Measurements from ENCODE around the gene LRRC56.

LRRC56 gene

GRCh38 chr11:496834-497564, 40.3 kb upstream of the LRRC56 start:
- Histone ChIP-seq H3K27ac (ENCODE audit: insufficient read depth in 1 of 2, low read depth in 1 of 2, low read length in 2 of 2, poor library complexity in 1 of 2, severe bottlenecking in 2 of 2) (no peak overlapping the region), H3K36me3 (ENCODE audit: control insufficient read depth in 4 of 4, insufficient read depth in 4 of 4, low read length in 3 of 4) (peaks cover 2 to 90% (median 61%) of the 10 kb centered on the region in 4 experiments)
- WGBS (ENCODE audit: insufficient coverage): 97% methylated on average over 34 of the region's 34 CpGs

DNA sequence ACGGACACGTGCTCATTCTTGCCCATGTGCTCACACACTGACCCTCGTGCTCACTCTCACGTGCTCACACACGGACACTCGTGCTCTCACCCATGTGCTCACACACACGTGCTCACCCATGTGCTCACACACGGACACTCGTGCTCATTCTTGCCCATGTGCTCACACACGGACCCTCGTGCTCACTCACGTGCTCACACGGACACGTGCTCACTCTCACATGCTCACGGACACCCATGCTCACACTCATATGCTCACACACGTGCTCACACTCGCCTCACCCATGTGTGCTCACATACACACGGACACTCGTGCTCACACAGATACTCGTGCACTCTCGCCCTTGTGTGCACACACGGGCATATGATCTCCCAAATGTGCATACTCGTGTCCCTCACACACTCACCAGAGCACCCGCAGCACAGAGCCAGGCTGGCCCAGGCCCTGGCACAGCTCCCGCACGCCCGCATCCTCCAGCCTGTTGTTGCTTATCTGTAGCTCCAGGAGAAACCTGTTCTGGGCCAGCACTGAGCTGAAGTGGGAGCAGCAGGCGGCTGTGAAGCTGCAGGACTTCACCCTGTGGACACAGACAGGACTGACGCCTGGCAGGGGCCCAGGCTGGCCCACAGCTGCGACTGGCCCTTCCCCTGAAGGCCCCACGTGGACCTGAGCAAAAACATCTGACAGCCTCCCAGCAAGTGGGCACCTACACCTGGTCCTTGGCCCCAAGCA, 39.6 kb upstream of the LRRC56 start:
- 97% methylated on average over 31 of the region's 31 CpGs for WGBS (ENCODE audit: insufficient coverage)
- no peak for DNase-seq
- ChIA-PET CTCF (interaction anchor here (1.1 to 1.4 kb wide), 2 partner anchors 18 to 21 kb away, joined by 5 to 6 read pairs; no protein-coding TSS in a partner anchor), POLR2A (interaction anchor here (1.3 kb wide), 1 partner anchor 9 kb away, joined by 5 read pairs; the partner anchor contains the start of gene RNH1)
- H3K27ac ChIP-seq (ENCODE audit: insufficient read depth in 1 of 2, low read depth in 1 of 2, low read length in 2 of 2, poor library complexity in 1 of 2, severe bottlenecking in 2 of 2): no peak overlapping the region
- no peaks in the 10 kb centered on the region for H3K4me1 ChIP-seq (ENCODE audit: control extremely low read depth in 1 of 4, control insufficient read depth in 4 of 4, insufficient read depth in 4 of 4, low read length in 3 of 4)
- peaks cover 2 to 88% (median 60%) of the 10 kb centered on the region in 4 experiments for H3K36me3 ChIP-seq (ENCODE audit: control insufficient read depth in 4 of 4, insufficient read depth in 4 of 4, low read length in 3 of 4)
- H3K4me3 ChIP-seq (ENCODE audit: control insufficient read depth in 1 of 7, extremely low read depth in 1 of 7, insufficient read depth in 4 of 7, low read depth in 2 of 7, low read length in 6 of 7): no peak overlapping the region
- H3K9me3 ChIP-seq (ENCODE audit: control extremely low read depth in 1 of 5, control insufficient read depth in 4 of 5, insufficient read depth in 2 of 5, low read depth in 1 of 5, low read length in 4 of 5): no peaks in the 10 kb centered on the region
- no peaks in the 10 kb centered on the region for H3K27me3 ChIP-seq (replicated peaks in 2 of 5; ENCODE audit: control insufficient read depth in 4 of 5, insufficient read depth in 5 of 5, low read length in 4 of 5)

More at GRCh38 chr11:496834-497564, 40.3 kb upstream of the LRRC56 start:
- Histone ChIP-seq H3K4me1 (ENCODE audit: control extremely low read depth in 1 of 4, control insufficient read depth in 4 of 4, insufficient read depth in 4 of 4, low read length in 3 of 4) (no peaks in the 10 kb centered on the region), H3K4me3 (ENCODE audit: control insufficient read depth in 1 of 7, extremely low read depth in 1 of 7, insufficient read depth in 4 of 7, low read depth in 2 of 7, low read length in 6 of 7) (no peak overlapping the region), H3K27me3 (replicated peaks in 2 of 5; ENCODE audit: control insufficient read depth in 4 of 5, insufficient read depth in 5 of 5, low read length in 4 of 5) (no peaks in the 10 kb centered on the region), H3K9me3 (ENCODE audit: control extremely low read depth in 1 of 5, control insufficient read depth in 4 of 5, insufficient read depth in 2 of 5, low read depth in 1 of 5, low read length in 4 of 5) (no peaks in the 10 kb centered on the region)
- DNase-seq: no peak
- ChIA-PET CTCF (no interaction called here), POLR2A (interaction anchor here (1.3 kb wide), 1 partner anchor 10 kb away, joined by 5 read pairs; the partner anchor contains the start of gene RNH1)

GRCh38 chr11:498297-499181, 38.8 kb upstream of the LRRC56 start:
- no peak for DNase-seq
- Histone ChIP-seq H3K27me3 (replicated peaks in 2 of 5; ENCODE audit: control insufficient read depth in 4 of 5, insufficient read depth in 5 of 5, low read length in 4 of 5) (no peaks in the 10 kb centered on the region), H3K27ac (ENCODE audit: insufficient read depth in 1 of 2, low read depth in 1 of 2, low read length in 2 of 2, poor library complexity in 1 of 2, severe bottlenecking in 2 of 2) (no peak overlapping the region), H3K9me3 (ENCODE audit: control extremely low read depth in 1 of 5, control insufficient read depth in 4 of 5, insufficient read depth in 2 of 5, low read depth in 1 of 5, low read length in 4 of 5) (no peaks in the 10 kb centered on the region), H3K4me1 (ENCODE audit: control extremely low read depth in 1 of 4, control insufficient read depth in 4 of 4, insufficient read depth in 4 of 4, low read length in 3 of 4) (peaks cover 0 to 4% (median 2%) of the 10 kb centered on the region in 4 experiments), H3K4me3 (ENCODE audit: control insufficient read depth in 1 of 7, extremely low read depth in 1 of 7, insufficient read depth in 4 of 7, low read depth in 2 of 7, low read length in 6 of 7) (no peak overlapping the region), H3K36me3 (ENCODE audit: control insufficient read depth in 4 of 4, insufficient read depth in 4 of 4, low read length in 3 of 4) (peaks cover 2 to 83% (median 57%) of the 10 kb centered on the region in 4 experiments)
- POLR2A ChIA-PET: interaction anchor here (1.3 kb wide), 1 partner anchor 8 kb away, joined by 5 read pairs; the partner anchor contains the start of gene RNH1
- WGBS (ENCODE audit: insufficient coverage): 97% methylated on average over 33 of the region's 39 CpGs
- CTCF ChIA-PET: interaction anchor here (1.0 to 1.4 kb wide), 3 partner anchors 17 to 33 kb away, joined by 3 to 6 read pairs (median 5); no protein-coding TSS in a partner anchor

DNA sequence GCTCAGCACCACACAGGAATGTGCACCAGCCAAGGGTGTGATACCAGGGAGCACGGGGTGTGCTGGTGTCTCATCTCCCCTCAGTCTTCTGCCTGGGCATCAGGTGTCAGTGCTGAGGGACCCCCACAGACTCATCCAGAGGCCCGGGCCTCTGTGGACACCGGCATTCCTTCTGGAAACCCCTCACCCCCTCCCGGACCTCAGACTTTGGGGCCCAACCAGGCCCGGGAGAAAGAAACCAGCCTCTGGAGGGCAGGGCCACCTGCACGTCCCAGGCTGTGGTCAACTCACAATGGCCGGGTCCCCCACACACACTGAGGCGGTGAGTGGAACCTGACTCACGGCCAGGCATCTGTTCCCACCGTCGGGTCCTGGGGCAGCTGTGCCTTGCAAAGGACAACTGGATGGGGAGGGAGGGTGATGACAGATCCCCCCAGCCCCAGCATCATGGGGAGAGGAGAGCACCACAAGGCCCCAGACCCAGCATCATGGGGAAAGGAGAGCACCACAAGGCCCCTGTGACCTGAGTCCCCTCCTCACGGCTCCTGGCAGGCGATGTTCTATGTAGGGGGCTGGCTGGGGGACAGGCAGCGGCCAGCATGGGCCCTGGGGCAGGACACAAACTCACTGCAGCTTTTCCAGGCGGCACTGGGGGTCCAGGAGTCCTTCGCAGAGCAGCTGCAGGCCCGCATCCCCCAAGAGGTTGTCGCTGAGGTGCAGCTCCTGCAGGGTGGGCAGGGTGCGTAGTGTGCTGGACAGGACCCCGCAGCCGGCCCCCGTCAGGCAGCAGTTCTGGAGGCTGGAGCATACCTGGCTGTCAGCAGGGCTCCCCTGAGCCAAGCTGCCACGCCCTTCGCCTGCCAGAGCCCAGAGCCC, 37.9 kb upstream of the LRRC56 start:
- Histone ChIP-seq H3K27me3 (replicated peaks in 2 of 5; ENCODE audit: control insufficient read depth in 4 of 5, insufficient read depth in 5 of 5, low read length in 4 of 5) (peaks cover 0 to 1% (median 0%) of the 10 kb centered on the region in 5 experiments), H3K4me1 (ENCODE audit: control extremely low read depth in 1 of 4, control insufficient read depth in 4 of 4, insufficient read depth in 4 of 4, low read length in 3 of 4) (peaks cover 0 to 13% (median 8%) of the 10 kb centered on the region in 4 experiments), H3K36me3 (ENCODE audit: control insufficient read depth in 4 of 4, insufficient read depth in 4 of 4, low read length in 3 of 4) (peaks cover 2 to 77% (median 53%) of the 10 kb centered on the region in 4 experiments), H3K4me3 (ENCODE audit: control insufficient read depth in 1 of 7, extremely low read depth in 1 of 7, insufficient read depth in 4 of 7, low read depth in 2 of 7, low read length in 6 of 7) (no peak overlapping the region), H3K9me3 (ENCODE audit: control extremely low read depth in 1 of 5, control insufficient read depth in 4 of 5, insufficient read depth in 2 of 5, low read depth in 1 of 5, low read length in 4 of 5) (no peaks in the 10 kb centered on the region), H3K27ac (ENCODE audit: insufficient read depth in 1 of 2, low read depth in 1 of 2, low read length in 2 of 2, poor library complexity in 1 of 2, severe bottlenecking in 2 of 2) (no peak overlapping the region)
- no peak for DNase-seq
- ChIA-PET POLR2A (no interaction called here), CTCF (interaction anchor here (0.8 to 1.4 kb wide), 3 partner anchors 16 to 136 kb away, joined by 3 to 6 read pairs (median 3); no protein-coding TSS in a partner anchor)
- whole genome bisulfite sequencing (ENCODE audit: insufficient coverage): 97% methylated on average over 24 of the region's 24 CpGs

- DNase-seq: no peak
- no peak overlapping the region for H3K27ac ChIP-seq (ENCODE audit: insufficient read depth in 1 of 2, low read depth in 1 of 2, low read length in 2 of 2, poor library complexity in 1 of 2, severe bottlenecking in 2 of 2)
- CTCF ChIA-PET: no interaction called here
- POLR2A ChIA-PET: interaction anchor here (0.5 kb wide), 1 partner anchor 196 kb away, joined by 3 read pairs; no protein-coding TSS in a partner anchor
- peaks cover 0 to 2% (median 0%) of the 10 kb centered on the region in 5 experiments for H3K27me3 ChIP-seq (replicated peaks in 2 of 5; ENCODE audit: control insufficient read depth in 4 of 5, insufficient read depth in 5 of 5, low read length in 4 of 5)
- 98% methylated on average over 22 of the region's 24 CpGs for WGBS (ENCODE audit: insufficient coverage)
- H3K4me1 ChIP-seq (ENCODE audit: control extremely low read depth in 1 of 4, control insufficient read depth in 4 of 4, insufficient read depth in 4 of 4, low read length in 3 of 4): peaks cover 3 to 30% (median 25%) of the 10 kb centered on the region in 4 experiments
- no peaks in the 10 kb centered on the region for H3K9me3 ChIP-seq (ENCODE audit: control extremely low read depth in 1 of 5, control insufficient read depth in 4 of 5, insufficient read depth in 2 of 5, low read depth in 1 of 5, low read length in 4 of 5)
- H3K4me3 ChIP-seq (ENCODE audit: control insufficient read depth in 1 of 7, extremely low read depth in 1 of 7, insufficient read depth in 4 of 7, low read depth in 2 of 7, low read length in 6 of 7): no peak overlapping the region
- H3K36me3 ChIP-seq (ENCODE audit: control insufficient read depth in 4 of 4, insufficient read depth in 4 of 4, low read length in 3 of 4): peaks cover 2 to 60% (median 39%) of the 10 kb centered on the region in 4 experiments
These were observed 36.2 kb upstream of the LRRC56 start for GRCh38 chr11:501001-501682.
